ENCODE results near the gene DLGAP1. TPM values are rescaled to one million over a fixed set of nuclear protein-coding genes. Genes with fewer than 3 reads are reported as not detected.

The DLGAP1 gene
- total and polyA plus RNA-seq, 4 donors: 0.06 to 1.2 (median 0.17) TPM; not detected in 1

DNA sequence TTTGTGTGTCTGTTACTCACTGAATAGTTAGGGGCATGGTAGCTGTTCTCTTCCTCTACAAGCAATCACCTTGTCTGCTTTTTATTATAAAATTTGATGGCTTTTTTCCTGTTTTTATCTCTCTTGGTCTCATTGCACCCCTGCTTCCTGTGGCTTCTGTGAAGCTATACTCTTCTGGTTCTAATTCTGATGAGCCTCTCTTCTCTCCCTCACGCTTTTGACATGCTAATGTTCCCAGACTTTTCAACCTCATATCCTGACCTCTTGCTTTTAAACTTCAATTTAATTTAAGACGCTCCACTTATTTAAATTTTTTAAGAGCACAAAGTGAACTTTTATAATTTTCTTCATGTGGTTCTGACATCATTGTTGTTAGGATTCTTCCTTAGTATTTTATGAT lies 361.4 kb downstream of the DLGAP1 start:
- Histone ChIP-seq H3K27ac (ENCODE audit: low read depth in 1 of 2, low read length in 2 of 2) (no peak overlapping the region), H3K27me3 (ENCODE audit: control insufficient read depth in 4 of 4, insufficient read depth in 4 of 4, low read length in 3 of 4) (peaks cover 0 to 4% (median 0%) of the 10 kb centered on the region in 4 donors), H3K9me3 (ENCODE audit: control insufficient read depth in 4 of 4, low read length in 3 of 4) (no peaks in the 10 kb centered on the region), H3K9ac (ENCODE audit: low read depth in 1 of 2, low read length in 2 of 2) (no peak overlapping the region), H3K36me3 (ENCODE audit: control insufficient read depth in 4 of 4, insufficient read depth in 3 of 4, low read depth in 1 of 4, low read length in 3 of 4) (no peaks in the 10 kb centered on the region), H3K4me3 (ENCODE audit: low read depth in 1 of 3, low read length in 3 of 3) (no peak overlapping the region), H3K4me1 (ENCODE audit: control insufficient read depth in 4 of 4, insufficient read depth in 4 of 4, low read length in 3 of 4) (no peaks in the 10 kb centered on the region)
- TF ChIP-seq, protein P1, sequence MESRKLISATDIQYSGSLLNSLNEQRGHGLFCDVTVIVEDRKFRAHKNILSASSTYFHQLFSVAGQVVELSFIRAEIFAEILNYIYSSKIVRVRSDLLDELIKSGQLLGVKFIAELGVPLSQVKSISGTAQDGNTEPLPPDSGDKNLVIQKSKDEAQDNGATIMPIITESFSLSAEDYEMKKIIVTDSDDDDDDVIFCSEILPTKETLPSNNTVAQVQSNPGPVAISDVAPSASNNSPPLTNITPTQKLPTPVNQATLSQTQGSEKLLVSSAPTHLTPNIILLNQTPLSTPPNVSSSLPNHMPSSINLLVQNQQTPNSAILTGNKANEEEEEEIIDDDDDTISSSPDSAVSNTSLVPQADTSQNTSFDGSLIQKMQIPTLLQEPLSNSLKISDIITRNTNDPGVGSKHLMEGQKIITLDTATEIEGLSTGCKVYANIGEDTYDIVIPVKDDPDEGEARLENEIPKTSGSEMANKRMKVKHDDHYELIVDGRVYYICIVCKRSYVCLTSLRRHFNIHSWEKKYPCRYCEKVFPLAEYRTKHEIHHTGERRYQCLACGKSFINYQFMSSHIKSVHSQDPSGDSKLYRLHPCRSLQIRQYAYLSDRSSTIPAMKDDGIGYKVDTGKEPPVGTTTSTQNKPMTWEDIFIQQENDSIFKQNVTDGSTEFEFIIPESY (IDR thresholded peaks at IDR 0.05): no peak
- no peak for TF ChIP-seq TAF1 (conservative IDR thresholded peaks at IDR 0.05)
- no peak for TF ChIP-seq EGR1 (IDR thresholded peaks at IDR 0.05; ENCODE audit: low read depth in 2 of 2)
- no peak for TF ChIP-seq GABPA (IDR thresholded peaks at IDR 0.05 in 1 of 2, conservative IDR thresholded peaks at IDR 0.05 in 1 of 2)
- no peak for TF ChIP-seq RAD21 (IDR thresholded peaks at IDR 0.05)
- TF ChIP-seq FOXA1 (IDR thresholded peaks at IDR 0.05): no peak
- TF ChIP-seq, protein P2, sequence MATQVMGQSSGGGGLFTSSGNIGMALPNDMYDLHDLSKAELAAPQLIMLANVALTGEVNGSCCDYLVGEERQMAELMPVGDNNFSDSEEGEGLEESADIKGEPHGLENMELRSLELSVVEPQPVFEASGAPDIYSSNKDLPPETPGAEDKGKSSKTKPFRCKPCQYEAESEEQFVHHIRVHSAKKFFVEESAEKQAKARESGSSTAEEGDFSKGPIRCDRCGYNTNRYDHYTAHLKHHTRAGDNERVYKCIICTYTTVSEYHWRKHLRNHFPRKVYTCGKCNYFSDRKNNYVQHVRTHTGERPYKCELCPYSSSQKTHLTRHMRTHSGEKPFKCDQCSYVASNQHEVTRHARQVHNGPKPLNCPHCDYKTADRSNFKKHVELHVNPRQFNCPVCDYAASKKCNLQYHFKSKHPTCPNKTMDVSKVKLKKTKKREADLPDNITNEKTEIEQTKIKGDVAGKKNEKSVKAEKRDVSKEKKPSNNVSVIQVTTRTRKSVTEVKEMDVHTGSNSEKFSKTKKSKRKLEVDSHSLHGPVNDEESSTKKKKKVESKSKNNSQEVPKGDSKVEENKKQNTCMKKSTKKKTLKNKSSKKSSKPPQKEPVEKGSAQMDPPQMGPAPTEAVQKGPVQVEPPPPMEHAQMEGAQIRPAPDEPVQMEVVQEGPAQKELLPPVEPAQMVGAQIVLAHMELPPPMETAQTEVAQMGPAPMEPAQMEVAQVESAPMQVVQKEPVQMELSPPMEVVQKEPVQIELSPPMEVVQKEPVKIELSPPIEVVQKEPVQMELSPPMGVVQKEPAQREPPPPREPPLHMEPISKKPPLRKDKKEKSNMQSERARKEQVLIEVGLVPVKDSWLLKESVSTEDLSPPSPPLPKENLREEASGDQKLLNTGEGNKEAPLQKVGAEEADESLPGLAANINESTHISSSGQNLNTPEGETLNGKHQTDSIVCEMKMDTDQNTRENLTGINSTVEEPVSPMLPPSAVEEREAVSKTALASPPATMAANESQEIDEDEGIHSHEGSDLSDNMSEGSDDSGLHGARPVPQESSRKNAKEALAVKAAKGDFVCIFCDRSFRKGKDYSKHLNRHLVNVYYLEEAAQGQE (IDR thresholded peaks at IDR 0.05): no peak
- no peak for TF ChIP-seq SP1 (IDR thresholded peaks at IDR 0.05)
- no peak for TF ChIP-seq FOXA2 (IDR thresholded peaks at IDR 0.05)
- TF ChIP-seq RXRA (IDR thresholded peaks at IDR 0.05): no peak
- no peak for TF ChIP-seq HNF4A (conservative IDR thresholded peaks at IDR 0.05)
- no peak for TF ChIP-seq NR2F2 (IDR thresholded peaks at IDR 0.05)
- TF ChIP-seq, protein P3, sequence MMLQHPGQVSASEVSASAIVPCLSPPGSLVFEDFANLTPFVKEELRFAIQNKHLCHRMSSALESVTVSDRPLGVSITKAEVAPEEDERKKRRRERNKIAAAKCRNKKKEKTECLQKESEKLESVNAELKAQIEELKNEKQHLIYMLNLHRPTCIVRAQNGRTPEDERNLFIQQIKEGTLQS (IDR thresholded peaks at IDR 0.05): no peak
- no peak for DNase-seq (ENCODE audit: low spot score)
- WGBS: 70% methylated on average over 2 of the region's 2 CpGs

DNA sequence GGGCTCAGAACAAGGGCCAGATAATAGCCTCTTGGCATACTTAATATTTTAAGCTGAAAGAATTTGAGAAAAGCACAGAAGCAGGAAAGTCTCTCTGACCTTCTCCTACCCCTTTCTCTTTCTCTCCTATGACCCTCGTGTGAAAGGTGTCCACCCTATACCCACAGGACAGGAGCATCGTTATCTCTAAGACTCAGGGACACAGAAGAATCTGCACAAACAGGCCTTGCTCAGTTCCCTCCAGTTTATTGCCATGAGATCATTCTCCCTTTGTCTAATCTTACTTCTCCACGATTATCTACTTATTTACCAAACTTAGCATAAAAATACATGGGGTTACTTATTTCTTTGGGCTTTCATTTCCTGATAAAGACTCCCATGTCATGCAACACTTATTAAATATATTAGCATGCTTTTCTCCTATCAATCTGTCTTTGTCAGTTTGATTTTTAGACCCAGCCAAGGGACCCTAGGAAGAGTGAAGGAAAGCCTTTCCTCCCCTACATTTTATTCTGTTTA lies 370.7 kb downstream of the DLGAP1 start:
- Histone ChIP-seq H3K9me3 (ENCODE audit: control insufficient read depth in 4 of 4, low read length in 3 of 4) (peaks cover 0 to 10% (median 0%) of the 10 kb centered on the region in 4 donors), H3K27me3 (ENCODE audit: control insufficient read depth in 4 of 4, insufficient read depth in 4 of 4, low read length in 3 of 4) (no peaks in the 10 kb centered on the region), H3K4me3 (ENCODE audit: low read depth in 1 of 3, low read length in 3 of 3) (no peak overlapping the region), H3K27ac (ENCODE audit: low read depth in 1 of 2, low read length in 2 of 2) (no peak overlapping the region), H3K9ac (ENCODE audit: low read depth in 1 of 2, low read length in 2 of 2) (no peak overlapping the region), H3K4me1 (ENCODE audit: control insufficient read depth in 4 of 4, insufficient read depth in 4 of 4, low read length in 3 of 4) (no peaks in the 10 kb centered on the region), H3K36me3 (ENCODE audit: control insufficient read depth in 4 of 4, insufficient read depth in 3 of 4, low read depth in 1 of 4, low read length in 3 of 4) (no peaks in the 10 kb centered on the region)
- TF ChIP-seq, protein P3 (IDR thresholded peaks at IDR 0.05): no peak
- TF ChIP-seq EGR1 (IDR thresholded peaks at IDR 0.05; ENCODE audit: low read depth in 2 of 2): no peak
- no peak for TF ChIP-seq YY1 (IDR thresholded peaks at IDR 0.05)
- TF ChIP-seq, protein P1 (IDR thresholded peaks at IDR 0.05): no peak
- TF ChIP-seq NR2F2 (IDR thresholded peaks at IDR 0.05): no peak
- TF ChIP-seq FOXA1 (IDR thresholded peaks at IDR 0.05): no peak
- TF ChIP-seq, protein P2 (IDR thresholded peaks at IDR 0.05): no peak
- TF ChIP-seq HNF4G (IDR thresholded peaks at IDR 0.05): no peak
- TF ChIP-seq SP1 (IDR thresholded peaks at IDR 0.05): no peak
- no peak for TF ChIP-seq TAF1 (conservative IDR thresholded peaks at IDR 0.05)
- TF ChIP-seq HNF4A (conservative IDR thresholded peaks at IDR 0.05): no peak
- no peak for TF ChIP-seq FOXA2 (IDR thresholded peaks at IDR 0.05)
- 42% methylated on average over 3 of the region's 3 CpGs for WGBS
- DNase-seq (ENCODE audit: low spot score): no peak

Measured in liver (tissue), 9 donors.